Mucosa of descending colon (tissue), 3 donors: ENCODE data around the gene MILR1. TPM values are rescaled to one million over a fixed set of nuclear protein-coding genes. Genes with fewer than 3 reads are reported as not detected.

Experiments
- ATAC-seq: fragments of 200-7000 bp; cut with Tn5 transposase; one replicate; pipeline ENCODE4 v1.9.1; 2020; ENCODE audit warnings: mild to moderate bottlenecking, moderate library complexity
- DNase-seq, 3 donors: peaks; one replicate each; pipeline ENCODE4 v3.0.0-alpha.2; 2020
- H3K36me3 ChIP-seq: fragments of 200-600 bp; one replicate; pipeline ENCODE4 v1.8.0; 2021; ENCODE audit warnings: low read depth, mild to moderate bottlenecking
- H3K4me1 ChIP-seq: fragments of 200-600 bp; one replicate; pipeline ENCODE4 v1.8.0; 2021; ENCODE audit warnings: low read depth, mild to moderate bottlenecking
- H3K4me3 ChIP-seq: fragments of 200-600 bp; one replicate; pipeline ENCODE4 v1.8.0; 2021; ENCODE audit warnings: mild to moderate bottlenecking
- H3K9me3 ChIP-seq: fragments of 200-600 bp; one replicate; pipeline ENCODE4 v1.8.0; 2021; ENCODE audit warnings: mild to moderate bottlenecking
- CTCF ChIP-seq: fragments of 200-600 bp; IDR thresholded peaks from one replicate; pipeline ENCODE4 v1.8.0; 2022; ENCODE audit warnings: antibody characterized with exemption, mild to moderate bottlenecking
- intact Hi-C, 2 donors: fragments of 100-400 bp; cut with DNase I in 1 of 2; cut with micrococcal nuclease in 1 of 2; formaldehyde crosslinking; loops; one replicate each; pipeline versions ENCODE4 v1.11.0 to v1.11.1; 2022; cut with DNase I, micrococcal nuclease
- microRNA-seq: library from miRNA; unstranded; fragments of <30 nt; microRNA quantifications from one replicate; pipeline ENCODE4, GENCODE V29; 2019
- total RNA-seq, 3 donors: library from RNA; stranded (reverse); fragmentation: NEBNext Ultra II Directional in 2 of 3; extraction: Animal tissue kit (Norgen Biotek cat#: 25700) in 2 of 3; gene quantifications; one replicate each; pipeline versions ENCODE4 v1.2.1 to v1.2.4, GENCODE V29; 2021 to 2023
- donor health status: DM: no; HTN: no; CAD: no; lungs with moderate emphysema.
- donor health status: DM: no; HTN: no; CAD: no.
- donor health status: DM: no; HTN: yes; CAD: no.

MILR1 gene
- total RNA-seq, 3 donors from 2014 or later: 4.4 to 4.6 (median 4.6) TPM

GRCh38 chr17:64508683-64509082 is 59.8 kb downstream of the MILR1 start:
- H3K4me3 ChIP-seq: no peak overlapping the region
- H3K4me1 ChIP-seq: peaks cover 21% of the 10 kb centered on the region
- H3K36me3 ChIP-seq: peaks cover 14% of the 10 kb centered on the region
- ATAC-seq (no peak), DNase-seq (no peak)
- H3K9me3 ChIP-seq: no peaks in the 10 kb centered on the region
- intact Hi-C loops: no loop called here
- no peak for TF ChIP-seq CTCF

- peaks cover 16% of the 10 kb centered on the region for H3K4me1 ChIP-seq
- H3K9me3 ChIP-seq: no peaks in the 10 kb centered on the region
- no peak for TF ChIP-seq CTCF
- no peak overlapping the region for H3K4me3 ChIP-seq
- intact Hi-C loops: no loop called here
- DNase-seq (no peak), ATAC-seq (no peak)
- H3K36me3 ChIP-seq: peaks cover 9% of the 10 kb centered on the region
Observed at GRCh38 chr17:64509179-64509578, 60.3 kb downstream of the MILR1 start.

GRCh38 chr17:64515419-64515818 is 66.5 kb downstream of the MILR1 start:
- Histone ChIP-seq H3K36me3 (peaks cover 3% of the 10 kb centered on the region), H3K4me3 (no peak overlapping the region), H3K9me3 (no peaks in the 10 kb centered on the region), H3K4me1 (no peaks in the 10 kb centered on the region)
- ATAC-seq (no peak), DNase-seq (no peak)
- intact Hi-C loops: no loop called here
- no peak for TF ChIP-seq CTCF

- Histone ChIP-seq H3K4me1 (no peaks in the 10 kb centered on the region), H3K36me3 (no peaks in the 10 kb centered on the region), H3K4me3 (no peak overlapping the region), H3K9me3 (no peaks in the 10 kb centered on the region)
- intact Hi-C loops: no loop called here
- DNase-seq: no peak
- no peak for TF ChIP-seq CTCF
- ATAC-seq: no peak
Observed at GRCh38 chr17:64515829-64516228, 66.9 kb downstream of the MILR1 start.

Small RNA genes lying within 50 kb of the gene (microRNA-seq; reads per million reads assigned to microRNA genes)
- gene MIR1273E: not detected
- gene MIR3064: 2.1 reads per million
- not detected for gene MIR5047

Other genes starting within 250 kb of the MILR1 start
- gene TEX2, start 185.9 kb upstream of the MILR1 start, total RNA-seq: 10 to 100 TPM; 27.5 to 38.5 (median 30.2) TPM
- 10 to 100 TPM; 36.6 to 74.1 (median 56.8) TPM for gene PECAM1, start 58.3 kb upstream of the MILR1 start, total RNA-seq
- gene POLG2, start 47.9 kb downstream of the MILR1 start, total RNA-seq: 10 to 100 TPM; 10.8 to 13.5 (median 11.8) TPM
- 100 to 1,000 TPM; 464 to 736 (median 551) TPM for gene DDX5, start 57.2 kb downstream of the MILR1 start, total RNA-seq
- 10 to 100 TPM; 37.1 to 50.8 (median 43.3) TPM for gene CEP95, start 57.9 kb downstream of the MILR1 start, total RNA-seq
- gene SMURF2, start 213.2 kb downstream of the MILR1 start, total RNA-seq: 10 to 100 TPM; 14.9 to 25.4 (median 15.2) TPM